Measurements from ENCODE around the gene GBP3.

DNA sequence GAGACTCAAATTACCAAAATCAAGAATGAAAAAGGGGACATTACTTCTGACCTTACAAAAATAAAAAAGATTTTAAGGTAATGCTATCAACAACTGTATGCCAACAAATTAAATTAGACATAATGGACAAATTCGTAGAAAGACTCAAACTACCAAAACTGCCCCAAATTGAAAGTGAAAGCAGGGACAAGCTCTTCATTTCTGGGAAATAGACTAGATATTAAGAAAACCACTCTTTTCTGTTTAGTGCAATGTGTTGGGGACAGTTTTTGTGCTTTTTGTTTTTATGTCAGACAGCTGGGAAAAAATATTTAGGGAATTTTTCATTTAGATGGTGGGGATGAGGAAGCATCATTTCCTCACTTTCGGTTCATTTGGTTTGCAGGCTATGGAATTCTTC, 47.3 kb upstream of the GBP3 start:
- TF ChIP-seq, protein P1, sequence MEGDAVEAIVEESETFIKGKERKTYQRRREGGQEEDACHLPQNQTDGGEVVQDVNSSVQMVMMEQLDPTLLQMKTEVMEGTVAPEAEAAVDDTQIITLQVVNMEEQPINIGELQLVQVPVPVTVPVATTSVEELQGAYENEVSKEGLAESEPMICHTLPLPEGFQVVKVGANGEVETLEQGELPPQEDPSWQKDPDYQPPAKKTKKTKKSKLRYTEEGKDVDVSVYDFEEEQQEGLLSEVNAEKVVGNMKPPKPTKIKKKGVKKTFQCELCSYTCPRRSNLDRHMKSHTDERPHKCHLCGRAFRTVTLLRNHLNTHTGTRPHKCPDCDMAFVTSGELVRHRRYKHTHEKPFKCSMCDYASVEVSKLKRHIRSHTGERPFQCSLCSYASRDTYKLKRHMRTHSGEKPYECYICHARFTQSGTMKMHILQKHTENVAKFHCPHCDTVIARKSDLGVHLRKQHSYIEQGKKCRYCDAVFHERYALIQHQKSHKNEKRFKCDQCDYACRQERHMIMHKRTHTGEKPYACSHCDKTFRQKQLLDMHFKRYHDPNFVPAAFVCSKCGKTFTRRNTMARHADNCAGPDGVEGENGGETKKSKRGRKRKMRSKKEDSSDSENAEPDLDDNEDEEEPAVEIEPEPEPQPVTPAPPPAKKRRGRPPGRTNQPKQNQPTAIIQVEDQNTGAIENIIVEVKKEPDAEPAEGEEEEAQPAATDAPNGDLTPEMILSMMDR (IDR thresholded peaks at IDR 0.05), result no peak
- no peak for TF ChIP-seq POLR2A (IDR thresholded peaks at IDR 0.05; ENCODE audit: low read depth)
- TF ChIP-seq POLR2AphosphoS5 (IDR thresholded peaks at IDR 0.05), result no peak
